T-helper 1 cell treated with Interleukin-12 subunit alpha and Interleukin-12 subunit beta and Interleukin-4 antibody, amounts not matched to agents 30 ng/mL and 1 ng/mL, for 36 hours (primary cell): ENCODE data around the gene QRFP. TPM values are rescaled to one million over a fixed set of nuclear protein-coding genes. Genes with fewer than 3 reads are reported as not detected.
"Not testable (repeated sequence)": the region's sequence is repeated elsewhere in the genome, so short reads cannot be mapped to it uniquely, and the experiment has no call there.

Experiments used
- intact Hi-C: fragments of 100-400 bp; cut with micrococcal nuclease; formaldehyde crosslinking; loops from one replicate; pipeline ENCODE4 v1.15.1; 2024
- total RNA-seq: library from RNA; stranded (reverse); gene quantifications from 2 replicates; pipeline ENCODE4 v1.2.3, GENCODE V29; 2022

Gene QRFP
- total RNA-seq, 1 donor from 2014 or later: not detected

DNA sequence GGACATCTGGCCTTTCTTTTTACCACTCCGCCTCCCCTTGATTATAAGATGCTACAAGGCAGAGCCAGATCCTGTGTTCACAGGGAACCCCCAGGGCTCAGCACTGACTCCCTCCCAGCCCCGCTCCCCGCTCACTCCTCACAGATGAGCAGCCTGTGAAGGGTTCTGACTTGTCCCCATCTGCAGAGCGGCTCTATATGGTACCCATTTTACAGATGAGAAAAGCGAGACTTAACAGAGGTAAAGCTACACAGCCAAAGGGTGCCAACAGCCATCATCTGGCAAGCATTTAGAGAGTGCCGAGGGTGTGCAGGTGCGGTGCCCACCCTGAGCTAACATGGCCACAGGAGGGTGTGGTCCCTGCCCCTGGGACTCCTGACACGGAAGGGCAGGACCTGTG, 23.6 kb upstream of the QRFP start:
- intact Hi-C loops: no loop called here

DNA sequence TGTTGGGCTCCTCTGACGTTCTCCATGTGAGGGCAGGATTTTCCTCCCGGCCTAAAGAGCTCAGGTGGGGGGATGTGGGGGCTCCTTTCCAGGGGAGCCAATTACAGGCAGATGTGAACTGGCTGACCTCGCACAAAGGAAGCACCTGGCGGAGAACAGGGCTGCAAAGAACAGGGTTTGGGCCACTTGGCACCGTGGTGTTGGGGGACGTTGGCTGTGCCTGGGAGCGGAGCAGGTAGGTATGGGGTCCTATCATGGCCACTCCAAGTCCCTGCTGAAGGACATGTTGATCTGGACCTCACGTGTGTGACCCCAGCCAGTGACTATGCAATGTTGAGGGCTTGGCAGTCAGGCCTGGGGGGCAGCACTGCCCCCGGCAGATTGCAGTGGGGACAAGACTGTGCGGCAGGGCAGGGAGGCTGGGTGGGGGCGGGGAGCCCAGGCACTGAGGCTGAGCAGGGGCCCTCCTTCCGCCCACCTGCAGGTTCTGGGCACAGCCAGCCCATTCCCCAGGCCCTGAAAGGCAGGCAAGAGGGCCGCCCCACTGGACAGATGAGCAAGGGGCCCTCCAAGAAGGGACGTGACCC, 23.0 kb upstream of the QRFP start:
- intact Hi-C loops: no loop called here

DNA sequence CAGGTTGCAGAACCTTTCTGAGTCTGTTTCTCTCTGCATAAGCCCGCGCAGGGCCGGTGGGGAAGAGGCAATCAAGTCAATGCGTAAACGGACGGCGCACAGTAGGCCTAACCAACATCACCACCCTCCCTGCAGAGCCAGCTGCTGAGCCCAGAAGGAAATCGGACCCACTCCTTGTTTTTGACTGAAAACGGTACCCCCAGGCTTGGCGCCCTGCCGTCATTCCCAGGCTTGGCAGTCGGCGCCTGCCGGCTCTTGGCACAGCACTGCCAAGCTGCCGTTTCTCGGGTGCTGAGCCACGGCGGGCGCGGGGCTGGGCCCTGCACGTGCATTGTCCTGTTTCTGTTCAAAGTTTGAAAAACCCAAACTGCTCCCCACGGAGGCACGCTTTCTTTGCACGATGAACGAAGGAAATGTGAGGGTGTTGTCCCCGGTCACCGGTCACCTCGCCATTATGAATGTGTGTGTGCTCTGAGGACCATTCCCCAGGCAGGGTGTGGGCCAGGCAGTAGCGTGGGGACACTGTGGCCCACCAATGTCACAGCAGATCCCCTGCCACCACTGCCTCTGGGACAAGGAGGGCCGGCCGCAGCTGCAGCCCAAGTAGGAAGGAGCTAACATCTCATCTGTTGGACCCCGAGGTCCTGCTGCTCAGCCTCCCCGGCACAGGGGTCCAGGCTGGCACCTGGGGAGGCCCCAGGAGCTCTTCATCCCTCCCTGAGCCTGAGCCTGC, 22.4 kb upstream of the QRFP start:
- intact Hi-C loops: no loop called here

DNA sequence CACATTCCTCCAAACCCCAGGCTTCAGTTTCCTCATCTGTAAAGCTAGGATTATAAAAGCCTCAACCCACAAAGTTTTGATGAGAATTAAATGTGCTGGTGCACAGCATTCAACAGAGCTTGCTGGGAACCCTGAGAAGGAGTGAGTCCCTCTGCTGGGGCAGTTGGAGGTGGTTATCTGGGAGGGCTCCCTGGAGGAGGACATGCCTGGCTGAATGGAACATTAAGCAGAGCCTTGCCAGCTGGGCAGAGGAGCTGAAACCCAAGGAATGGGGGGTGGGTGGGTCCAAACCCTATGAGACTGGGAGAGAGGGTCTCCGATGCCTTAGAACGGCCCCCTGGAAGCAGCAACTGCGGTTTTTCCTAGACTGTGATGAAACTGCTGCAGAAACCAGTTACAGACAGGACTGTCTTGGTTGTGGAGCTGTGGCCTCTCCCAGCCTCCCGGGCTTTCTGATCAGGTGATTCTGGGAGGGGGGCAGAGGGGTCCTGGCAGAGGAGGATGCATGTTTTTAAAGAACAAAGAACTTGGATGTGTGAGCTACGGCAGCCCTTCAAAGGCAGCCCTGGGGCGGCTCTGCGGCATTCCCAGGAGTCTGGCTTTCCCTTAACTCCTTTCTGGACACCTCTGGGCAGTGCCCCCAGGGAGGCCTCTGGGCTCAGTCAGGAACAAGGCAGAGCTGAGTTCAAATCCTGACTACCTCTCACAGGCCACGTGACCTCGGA, 21.7 kb upstream of the QRFP start:
- intact Hi-C loops: no loop called here

DNA sequence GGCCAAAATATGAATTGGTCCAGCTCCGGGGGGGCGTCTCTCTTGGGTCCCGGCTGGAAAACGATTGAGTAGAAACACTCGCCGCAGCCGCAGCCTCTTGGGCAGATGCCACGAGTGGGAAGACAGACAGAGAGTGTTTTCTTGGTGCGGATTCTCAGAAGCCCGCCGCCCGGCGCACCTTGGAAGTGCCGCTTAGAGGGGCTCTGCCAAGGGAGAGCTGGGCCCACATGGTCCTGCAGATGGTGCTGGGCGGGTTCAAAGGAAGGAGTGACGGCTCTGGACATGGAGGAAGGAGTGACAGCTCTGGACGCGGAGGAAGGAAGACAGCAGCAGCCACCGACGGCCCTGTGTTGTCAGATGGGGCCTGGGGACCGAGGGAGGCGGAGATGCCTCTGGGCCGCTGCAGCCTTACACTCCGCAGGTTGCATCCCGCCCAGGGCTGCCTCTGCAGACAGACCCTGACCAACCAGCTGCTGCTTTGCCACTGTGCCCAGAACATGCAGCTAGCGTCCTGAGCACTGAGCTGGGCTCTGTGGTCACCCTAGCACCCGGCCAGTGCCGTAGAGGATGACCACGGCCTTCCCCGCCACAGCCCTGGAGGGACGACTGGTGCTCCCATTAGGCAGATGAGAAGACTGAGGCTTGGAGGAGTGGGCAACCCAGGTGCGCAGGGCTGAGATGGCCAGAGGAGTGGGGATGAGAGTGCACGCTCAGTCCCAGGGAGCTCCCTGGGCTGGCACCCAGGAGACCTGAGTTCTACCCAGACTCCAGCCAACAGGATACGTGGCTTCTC, 20.8 kb upstream of the QRFP start:
- intact Hi-C loops: no loop called here

DNA sequence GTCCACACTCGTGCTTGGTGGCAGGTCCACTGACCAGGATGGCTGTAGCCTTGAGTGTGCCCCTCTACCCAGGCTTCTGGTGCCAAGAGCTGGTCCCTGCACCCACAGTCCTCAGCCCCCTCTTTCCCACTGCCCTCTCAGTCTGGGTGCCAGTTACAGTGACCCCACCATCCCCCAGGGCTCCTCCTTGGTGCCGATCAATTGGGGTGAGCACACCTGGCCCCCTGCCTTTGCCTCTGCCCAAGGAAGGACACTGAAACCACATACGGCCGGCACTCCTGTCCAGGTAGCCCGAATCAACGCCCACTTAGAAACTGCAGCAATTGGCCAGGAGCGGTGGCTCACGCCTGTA, 18.5 kb upstream of the QRFP start:
- intact Hi-C loops: no loop called here

DNA sequence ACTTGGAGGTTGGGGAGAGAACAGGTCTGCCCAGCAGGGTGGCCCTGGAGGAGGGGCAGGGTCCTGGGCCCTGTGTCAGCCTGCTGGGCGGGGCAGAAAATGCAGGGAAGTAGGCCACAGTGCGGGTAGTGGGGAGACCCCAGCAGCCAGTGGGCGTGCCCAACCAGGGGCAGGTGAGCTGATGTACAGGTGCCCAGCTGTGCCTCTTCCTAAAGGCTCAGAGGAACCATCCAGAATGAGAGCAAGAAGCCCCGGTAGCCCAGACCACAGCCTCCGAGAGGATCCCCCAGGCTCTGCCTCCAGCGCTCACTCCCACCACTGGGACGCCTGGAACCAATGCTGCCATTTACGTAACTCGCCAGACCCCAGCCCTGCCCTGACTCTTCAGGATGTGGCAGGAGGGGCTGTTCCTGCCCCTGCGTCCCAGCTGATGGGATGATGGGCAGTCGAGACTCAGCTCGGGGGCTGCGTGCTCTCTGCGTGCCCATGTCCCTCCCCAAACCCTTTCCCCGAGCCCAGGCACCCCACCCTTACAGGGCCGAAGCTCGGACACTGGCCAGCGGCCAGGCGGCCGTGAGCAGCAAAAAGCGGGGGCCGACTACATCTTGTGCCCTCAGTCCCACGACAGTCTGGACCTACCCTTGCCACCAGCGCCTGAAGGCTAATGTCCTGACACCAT, 17.9 kb upstream of the QRFP start:
- intact Hi-C loops: no loop called here

DNA sequence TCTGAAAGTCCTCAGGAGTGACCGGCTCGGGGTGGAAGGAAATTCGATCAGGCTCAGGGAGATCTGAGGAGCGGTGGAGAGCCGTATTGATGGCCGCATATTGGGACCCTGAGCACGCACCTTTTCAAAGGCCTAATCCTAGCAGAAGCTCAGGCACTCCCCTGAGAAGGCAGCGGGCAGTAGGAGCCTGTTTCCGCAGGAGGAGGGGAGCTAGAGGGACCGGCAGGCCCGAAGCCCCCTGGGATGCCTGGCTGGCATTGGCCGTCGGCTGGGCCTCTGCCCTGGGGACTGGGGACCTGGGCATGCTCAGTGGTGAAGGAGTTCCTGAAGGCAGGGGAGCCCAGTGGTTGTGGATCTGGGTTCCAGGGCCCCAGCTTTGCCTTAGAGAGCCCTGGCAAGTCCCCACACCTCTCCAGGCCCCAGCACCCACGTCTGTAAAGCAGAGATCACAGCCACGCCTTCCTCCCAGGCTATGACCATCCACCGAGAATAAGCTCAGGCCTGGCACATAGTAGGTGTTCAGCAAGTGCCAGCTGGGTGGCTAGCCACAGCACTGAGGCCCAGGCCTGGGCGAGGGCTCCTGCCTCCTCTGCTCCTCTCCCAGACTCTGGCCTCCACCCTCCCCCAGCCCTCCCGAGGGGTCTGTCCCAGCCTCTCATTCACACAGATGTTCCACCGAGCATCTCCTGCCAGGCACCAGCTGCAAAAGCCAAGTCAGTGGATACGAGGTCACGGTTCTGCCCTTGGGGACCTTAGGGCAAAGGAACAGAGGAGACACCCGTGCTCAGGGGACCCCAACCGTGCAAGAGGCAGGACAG, 17.2 kb upstream of the QRFP start:
- intact Hi-C loops: no loop called here

DNA sequence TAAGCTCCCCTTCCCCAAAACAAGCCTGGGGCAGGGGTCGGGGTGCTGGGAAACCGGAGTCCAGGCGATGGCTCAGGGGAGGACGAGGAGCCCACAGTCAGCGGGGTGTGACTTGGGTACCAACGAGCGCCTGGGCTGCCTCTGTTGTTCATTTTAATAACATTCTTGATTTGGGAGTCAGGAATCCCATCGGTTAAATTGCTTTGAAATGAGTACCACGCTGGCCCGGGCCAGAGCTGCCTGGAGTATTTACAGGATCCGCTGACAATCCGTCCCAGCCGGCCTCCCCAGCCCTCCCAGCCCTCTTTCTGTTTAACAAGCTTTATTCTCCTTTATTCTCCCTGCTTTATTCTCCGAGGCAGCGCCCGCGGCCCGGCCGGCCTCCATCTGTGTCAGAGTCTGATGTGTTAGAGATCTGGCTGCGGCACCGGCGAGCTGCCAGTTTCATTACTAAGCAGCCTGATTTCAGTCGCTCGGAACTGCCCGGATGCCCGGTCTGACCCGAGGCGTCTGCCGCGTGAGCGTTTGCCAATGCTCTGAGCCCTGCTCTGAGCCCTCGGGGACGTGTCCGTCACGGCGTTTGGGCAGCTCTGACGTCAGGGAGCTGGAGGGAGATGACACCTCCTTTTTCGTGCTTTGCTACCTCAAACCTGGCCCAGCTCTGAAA, 16.5 kb upstream of the QRFP start:
- intact Hi-C loops: no loop called here

DNA sequence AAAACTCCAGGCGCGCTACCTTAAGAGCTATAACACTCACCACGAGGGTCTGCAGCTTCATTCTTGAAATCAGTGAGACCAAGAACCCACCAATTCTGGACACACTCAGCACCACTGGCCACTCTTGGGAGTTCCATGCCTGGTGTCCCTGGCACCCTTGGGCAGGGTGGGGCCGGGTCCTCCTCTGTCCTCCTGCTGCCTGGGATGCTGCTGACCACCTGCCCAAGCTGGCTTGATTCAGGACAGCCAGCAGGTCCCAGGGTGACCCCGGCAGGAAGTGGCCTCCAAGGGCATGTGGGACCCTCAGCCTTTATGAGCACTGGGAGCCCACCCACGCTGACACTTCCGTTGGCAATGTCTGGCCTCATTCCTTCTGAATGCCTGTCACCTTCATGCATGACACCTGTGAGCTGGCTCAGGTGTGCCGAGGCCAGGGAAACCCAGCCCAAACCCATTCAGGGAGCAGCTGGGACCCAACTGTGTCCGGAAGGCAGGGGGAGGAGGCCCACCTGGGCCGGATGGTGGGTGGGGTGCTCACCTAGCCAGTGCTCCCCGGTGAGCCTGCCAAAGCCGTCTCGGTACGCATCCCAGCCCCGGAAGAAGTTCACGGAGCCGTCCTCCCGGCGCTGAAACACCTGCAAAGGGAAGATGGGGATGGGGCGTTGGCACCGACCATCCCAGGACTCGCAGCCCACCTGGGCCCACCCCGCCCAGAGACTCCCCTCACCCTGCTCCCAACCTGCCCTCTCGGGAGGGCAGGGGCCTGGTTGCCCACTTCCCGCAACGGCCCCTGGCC, 14.8 kb upstream of the QRFP start:
- intact Hi-C loops: no loop called here

DNA sequence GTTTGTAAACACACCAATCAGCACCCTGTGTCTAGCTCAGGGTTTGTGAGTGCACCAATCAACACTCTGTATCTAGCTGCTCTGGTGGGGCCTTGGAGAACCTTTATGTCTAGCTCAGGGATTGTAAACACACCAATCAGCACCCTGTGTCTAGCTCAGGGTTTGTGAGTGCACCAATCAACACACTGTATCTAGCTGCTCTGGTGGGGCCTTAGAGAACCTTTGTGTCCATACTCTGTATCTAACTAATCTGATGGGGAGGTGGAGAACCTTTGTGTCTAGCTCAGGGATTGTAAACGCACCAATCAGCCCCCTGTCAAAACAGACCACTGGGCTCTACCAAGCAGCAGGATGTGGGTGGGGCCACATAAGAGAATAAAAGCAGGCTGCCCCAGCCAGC, 14.1 kb upstream of the QRFP start:
- intact Hi-C loops: not testable (repeated sequence)

DNA sequence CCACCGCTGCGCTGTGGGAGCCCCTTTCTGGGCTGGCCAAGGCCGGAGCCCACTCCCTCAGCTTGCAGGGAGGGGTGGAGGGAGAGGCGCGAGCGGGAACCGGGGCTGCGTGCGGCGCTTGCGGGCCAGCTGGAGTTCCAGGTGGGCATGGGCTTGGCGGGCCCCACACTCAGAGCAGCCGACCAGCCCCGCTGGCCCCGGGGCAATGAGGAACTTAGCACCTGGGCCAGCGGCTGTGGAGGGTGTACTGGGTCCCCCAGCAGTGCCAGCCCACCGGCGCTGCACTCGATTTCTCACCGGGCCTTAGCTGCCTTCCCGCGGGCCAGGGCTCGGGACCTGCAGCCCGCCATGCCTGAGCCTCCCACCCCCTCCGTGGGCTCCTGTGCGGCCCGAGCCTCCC, 13.4 kb upstream of the QRFP start:
- intact Hi-C loops: not testable (repeated sequence)

DNA sequence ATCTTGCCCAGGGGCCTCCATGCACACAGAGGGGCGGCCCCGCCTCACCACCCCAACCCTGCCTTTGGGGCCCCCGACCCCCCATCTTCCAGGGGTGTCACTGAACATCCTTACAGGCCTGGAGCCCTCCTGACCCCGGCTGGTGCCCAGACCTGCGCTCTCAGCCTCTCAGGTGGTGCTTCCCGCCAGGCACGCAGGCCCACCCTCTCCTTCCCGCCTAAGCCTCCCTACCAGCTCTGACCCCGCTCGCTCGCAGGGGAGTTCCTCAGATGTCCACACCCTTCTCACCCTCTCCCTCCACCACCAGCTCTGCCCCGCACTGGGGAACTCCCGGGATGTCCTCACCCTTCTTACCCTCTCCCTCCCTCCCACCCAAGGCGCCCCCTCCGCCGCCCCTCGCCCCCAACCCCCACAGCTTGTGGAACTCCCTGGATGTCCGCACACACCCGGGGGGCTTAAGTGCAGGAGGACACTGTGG, 12.3 kb upstream of the QRFP start:
- intact Hi-C loops: no loop called here

DNA sequence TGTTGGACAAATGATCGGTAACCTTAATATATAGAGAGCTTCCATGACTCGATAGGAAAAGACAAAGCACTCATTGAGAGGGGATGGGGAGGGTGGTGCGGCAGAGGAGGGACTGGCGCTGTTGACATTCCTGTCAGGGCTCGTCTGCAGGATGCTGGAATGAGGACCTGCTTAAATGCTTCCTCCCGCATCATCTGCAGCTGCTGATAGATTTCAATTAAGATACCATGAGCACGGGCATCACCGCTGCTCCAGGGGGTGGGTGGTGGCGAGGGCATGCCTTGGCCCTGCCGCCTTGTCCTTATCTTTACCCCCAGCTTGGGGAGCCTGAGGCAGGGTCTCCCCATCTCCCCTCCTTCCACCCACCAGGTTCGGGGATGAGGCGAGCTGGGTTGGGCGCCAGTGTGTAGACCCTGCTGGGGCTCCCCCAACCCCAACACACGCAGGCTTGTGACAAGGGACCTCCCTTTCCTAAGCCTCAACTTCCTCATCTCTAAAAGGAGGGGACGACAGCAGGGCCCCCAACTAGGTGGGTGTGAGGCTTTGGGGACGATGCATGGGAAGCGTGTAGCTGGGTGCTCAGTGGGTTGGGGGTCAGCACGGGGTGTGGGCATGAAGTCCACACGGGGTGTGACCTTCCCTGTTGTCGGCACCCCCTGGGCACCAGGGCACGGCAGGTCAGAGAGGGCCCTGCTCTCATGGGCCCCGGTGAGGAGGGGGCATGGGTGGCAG, 11.7 kb upstream of the QRFP start:
- intact Hi-C loops: no loop called here

DNA sequence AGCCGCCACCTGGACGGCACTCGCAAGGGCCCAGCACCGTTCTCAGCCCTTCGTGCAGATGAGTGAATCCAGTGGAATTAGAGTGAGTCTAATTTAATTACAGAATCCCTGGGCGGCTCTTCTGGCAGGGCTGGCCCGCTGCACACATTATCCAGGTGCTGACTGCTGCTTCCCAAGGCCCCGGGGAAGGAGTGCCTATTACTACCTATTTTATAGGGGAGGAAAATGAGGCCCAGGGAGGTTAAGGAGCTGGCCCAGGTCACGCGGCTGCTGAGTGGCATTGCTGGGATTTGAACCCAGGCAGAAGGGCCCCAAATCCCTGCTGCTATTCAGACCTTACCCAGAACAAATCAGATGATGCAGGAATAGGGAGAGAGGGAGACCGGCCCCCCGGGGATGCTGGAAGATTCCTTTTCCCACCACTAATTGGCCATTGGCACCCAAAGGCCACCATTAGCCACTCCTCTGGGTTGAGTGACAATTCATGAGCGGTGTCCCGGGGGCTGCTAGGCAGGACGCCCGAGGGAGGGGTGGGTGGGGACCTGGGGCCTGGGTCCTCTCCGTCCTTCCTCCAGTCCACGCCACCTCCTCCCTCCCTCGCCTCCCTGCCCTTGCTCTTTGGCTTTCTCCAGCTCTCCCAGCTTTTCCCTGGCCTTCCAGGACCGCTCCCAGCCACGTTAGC, 10.3 kb upstream of the QRFP start:
- intact Hi-C loops: no loop called here

DNA sequence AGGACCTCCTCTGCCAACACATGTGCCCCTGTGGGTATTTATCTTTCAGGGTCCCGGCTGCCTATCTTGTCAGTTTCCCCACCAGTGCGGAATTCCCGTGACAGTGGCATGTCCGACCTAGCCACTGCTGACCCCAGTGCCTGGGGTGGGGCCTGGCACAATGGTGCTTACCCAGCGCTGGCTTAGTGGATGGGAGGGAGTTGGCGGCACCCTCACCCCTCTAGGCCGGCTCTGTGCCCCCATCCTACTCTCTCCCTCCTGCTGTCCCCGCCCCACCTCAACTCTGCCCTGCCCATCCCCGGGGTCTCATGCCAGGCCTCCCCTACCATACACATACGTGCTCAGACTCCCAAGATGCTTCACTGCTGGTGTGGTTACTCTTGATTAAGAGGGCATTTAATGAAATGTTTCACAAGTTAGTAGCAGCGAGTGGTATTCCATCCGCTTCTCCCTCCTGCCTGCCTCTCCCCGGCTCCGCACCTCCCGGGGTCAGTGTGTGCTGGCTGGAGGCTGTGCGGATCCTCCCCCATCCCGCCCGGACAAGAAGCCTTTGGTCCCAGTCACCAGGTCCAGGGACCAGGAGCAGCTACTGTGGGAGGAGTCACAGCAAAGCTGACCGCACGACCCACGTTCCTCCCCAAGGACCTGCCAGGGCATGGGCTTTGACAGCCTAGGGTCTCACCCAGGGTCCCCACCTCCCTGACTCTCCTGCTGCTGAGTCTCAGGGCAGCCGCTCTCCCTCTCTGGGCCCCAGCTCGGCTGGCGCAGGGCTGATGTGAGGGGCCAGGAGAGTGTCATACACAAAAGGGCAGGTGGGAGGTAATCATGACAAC, 9.5 kb upstream of the QRFP start:
- intact Hi-C loops: no loop called here
